HG03439 (cell line): ENCODE measurements around the gene GDF11.

Experiments used
- ATAC-seq: cut with Tn5 transposase; IDR thresholded peaks from one replicate; pipeline ENCODE4 v1.9.1; 2021; ENCODE audit warnings: mild to moderate bottlenecking, moderate library complexity; ENCODE audit not compliant: unreplicated experiment

GDF11 gene

DNA sequence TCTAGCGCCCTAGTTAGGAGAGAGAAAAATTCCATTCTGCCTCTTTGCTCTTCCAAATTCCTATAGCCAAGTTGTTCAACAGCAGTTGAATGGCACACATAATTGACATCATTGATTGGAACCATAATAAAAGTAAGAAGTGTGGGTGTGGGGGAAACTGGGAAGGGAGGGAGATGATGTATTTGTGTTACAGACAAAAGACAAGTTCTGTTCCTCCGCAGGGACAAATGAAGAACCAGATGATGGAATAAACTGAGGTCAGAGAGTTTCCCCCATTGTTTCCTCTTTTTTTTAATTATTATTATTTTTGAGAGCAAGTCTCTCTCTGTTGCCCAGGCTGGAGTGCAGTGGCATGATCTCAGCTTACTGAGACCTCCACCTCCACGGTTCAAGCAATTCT lies 34.9 kb downstream of the GDF11 start:
- no peak for ATAC-seq

GRCh38 chr12:55780685-55781084 lies 37.8 kb downstream of the GDF11 start:
- no peak for ATAC-seq

GRCh38 chr12:55788546-55788945 lies 45.6 kb downstream of the GDF11 start:
- no peak for ATAC-seq

DNA sequence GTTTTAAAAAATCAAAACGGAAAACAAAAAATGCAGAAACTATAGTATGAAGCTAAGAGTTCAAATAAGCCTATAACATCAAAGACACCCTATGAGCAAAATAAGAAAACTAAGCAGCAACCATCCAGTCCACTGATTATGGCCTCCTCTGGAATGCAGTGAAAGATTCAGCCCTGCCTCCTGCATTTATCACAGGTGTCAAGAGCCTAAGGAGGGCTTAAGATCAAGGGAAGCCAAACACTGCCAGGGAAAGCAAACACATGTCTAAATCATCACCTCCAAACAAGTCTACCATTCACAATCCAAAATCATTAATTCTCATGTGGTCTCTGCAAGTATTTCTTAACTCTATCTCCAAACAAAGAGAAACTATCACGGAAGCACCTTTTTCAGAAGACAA lies 46.2 kb downstream of the GDF11 start:
- ATAC-seq: no peak

- ATAC-seq: no peak
These were observed 47.0 kb downstream of the GDF11 start for GRCh38 chr12:55789893-55790292.

GRCh38 chr12:55795950-55796349 lies 53.0 kb downstream of the GDF11 start:
- ATAC-seq: no peak

- ATAC-seq: no peak
These were observed 54.1 kb downstream of the GDF11 start for GRCh38 chr12:55797068-55797467.

DNA sequence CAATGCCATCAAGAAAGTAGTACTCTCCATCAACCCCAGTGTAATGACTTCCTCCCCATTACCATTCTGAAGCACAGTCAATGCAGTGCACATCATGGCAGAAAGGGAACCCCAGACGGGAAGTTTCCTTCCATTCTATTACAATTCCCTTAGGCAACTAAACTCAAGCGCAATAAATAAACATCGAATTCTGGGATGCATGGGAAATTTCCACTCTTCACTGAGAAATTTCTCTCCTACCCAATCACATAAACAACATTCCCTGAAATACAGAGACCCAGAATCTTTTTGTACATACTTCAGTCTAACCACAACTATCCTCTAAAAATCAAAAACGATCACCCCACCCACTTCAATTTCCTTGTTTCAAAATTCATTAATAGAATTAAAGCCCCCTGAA lies 54.6 kb downstream of the GDF11 start:
- ATAC-seq: no peak
